GM12874 (cell line): Measurements from ENCODE around the gene GDPD1.

Source experiments
- TF ChIP-seq, protein P1 (sequence below): IDR thresholded peaks from 2 replicates; pipeline ENCODE4 v1.5.1; 2011; ENCODE audit warnings: low read depth, mild to moderate bottlenecking, control low read depth, low read length, moderate library complexity; ENCODE audit not compliant: insufficient read depth

Gene GDPD1

DNA sequence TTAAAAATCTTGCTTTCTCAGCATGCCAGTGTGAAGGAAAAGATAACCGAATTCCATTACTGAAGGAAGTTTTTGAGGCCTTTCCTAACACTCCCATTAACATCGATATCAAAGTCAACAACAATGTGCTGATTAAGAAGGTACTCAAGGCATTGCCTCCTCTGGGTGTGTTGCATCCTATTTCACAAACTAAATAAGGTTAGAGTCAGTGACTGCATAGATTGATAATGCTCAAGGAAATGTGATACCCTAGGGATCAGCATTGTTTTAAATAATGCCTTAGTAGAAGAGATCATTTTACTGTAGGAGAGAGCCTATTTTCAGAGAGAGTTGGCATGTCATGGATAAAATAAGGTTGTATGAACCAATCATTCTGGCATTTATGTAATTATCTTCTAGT lies 36.8 kb downstream of the GDPD1 start:
- TF ChIP-seq, protein P1, sequence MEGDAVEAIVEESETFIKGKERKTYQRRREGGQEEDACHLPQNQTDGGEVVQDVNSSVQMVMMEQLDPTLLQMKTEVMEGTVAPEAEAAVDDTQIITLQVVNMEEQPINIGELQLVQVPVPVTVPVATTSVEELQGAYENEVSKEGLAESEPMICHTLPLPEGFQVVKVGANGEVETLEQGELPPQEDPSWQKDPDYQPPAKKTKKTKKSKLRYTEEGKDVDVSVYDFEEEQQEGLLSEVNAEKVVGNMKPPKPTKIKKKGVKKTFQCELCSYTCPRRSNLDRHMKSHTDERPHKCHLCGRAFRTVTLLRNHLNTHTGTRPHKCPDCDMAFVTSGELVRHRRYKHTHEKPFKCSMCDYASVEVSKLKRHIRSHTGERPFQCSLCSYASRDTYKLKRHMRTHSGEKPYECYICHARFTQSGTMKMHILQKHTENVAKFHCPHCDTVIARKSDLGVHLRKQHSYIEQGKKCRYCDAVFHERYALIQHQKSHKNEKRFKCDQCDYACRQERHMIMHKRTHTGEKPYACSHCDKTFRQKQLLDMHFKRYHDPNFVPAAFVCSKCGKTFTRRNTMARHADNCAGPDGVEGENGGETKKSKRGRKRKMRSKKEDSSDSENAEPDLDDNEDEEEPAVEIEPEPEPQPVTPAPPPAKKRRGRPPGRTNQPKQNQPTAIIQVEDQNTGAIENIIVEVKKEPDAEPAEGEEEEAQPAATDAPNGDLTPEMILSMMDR: no peak

DNA sequence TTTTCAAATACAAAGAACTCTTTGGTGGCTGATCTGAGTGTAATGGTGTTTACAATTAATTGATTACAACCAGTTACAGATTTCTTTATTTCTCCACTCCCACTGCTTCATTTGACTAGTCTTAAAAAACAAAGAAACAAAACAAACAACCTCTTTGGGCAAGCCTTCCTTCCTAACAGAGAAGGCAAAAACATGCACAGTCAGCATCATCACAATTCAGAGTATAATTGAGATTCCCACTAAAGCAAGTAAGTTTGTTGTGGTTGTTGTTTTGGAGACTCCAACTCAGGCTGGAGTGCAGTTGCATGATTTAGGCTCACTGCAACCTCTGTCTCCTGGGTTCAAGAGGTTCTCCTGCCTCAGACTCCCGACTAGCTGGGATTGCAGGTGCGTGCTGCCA lies 40.4 kb downstream of the GDPD1 start:
- TF ChIP-seq, protein P1: no peak

DNA sequence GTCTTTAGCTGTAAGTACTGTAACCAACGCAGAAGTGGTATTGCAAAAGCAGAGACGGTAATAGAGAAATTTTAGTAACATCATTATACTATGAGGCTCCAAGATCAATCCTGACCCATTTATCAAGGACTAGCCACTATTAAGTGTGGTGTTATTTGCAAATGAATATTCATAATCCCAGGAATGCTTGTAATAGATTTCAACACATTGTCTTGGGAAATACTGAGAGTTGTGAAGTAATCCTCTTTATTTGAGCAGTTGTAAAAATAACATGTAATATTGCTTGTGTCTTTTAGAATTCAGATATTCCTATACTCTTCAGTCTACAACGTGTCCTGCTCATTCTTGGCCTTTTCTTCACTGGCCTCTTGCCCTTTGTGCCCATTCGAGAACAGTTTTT lies 46.4 kb downstream of the GDPD1 start:
- TF ChIP-seq, protein P1: no peak

DNA sequence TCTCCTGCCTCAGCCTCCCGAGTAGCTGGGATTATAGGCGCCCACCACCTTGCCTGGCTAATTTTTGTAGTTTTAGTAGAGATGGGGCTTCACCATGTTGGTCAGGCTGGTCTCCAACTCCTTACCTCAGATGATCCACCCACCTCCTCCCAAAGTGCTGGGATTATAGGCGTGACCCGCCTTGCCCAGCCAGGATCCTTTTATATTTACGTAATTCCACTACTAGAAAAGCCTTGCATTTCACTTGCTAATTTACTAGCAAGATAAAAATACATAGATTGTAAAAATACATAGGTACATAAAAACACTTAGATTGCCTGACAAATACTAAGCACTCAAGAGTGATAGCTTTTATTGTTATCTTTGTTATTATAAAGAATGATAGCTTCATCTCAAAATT lies 47.5 kb downstream of the GDPD1 start:
- TF ChIP-seq, protein P1: no peak

DNA sequence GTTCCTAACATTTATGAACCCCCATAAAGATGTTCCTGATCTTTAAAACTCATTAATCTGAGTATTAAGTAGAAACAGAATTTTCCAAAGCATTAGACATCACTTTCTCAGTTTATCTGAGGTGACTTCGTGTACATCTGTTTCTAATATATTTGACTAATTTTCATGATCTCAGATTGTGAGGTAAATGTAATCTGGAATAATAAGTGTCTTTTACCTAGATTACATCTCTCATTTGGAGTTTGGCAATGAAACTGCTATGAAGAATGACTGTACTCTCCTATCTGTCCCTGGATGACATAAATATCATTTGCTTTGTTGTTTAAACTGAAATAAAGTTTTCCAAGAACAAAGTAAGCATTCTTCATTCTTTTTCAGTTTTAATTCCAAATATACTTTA lies 55.3 kb downstream of the GDPD1 start:
- TF ChIP-seq, protein P1: no peak

DNA sequence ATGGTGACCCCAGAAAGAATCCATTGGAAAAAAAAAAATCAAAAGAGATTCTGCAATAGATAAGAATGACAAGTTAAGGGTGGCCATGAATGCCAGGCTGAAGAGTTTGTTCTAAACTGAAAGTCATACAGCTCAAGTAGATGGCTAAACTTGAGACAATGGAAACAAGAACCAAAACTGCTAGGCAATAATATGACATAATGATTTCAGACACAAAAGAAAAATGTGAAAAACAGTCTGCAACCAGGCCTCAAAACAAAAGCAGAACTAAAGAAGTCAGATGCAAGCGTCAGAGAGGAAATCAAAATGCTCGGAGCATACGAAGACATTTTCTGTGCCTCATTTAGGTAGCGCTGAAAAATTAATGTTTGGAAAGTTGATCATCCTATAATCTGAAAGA lies 56.7 kb downstream of the GDPD1 start:
- TF ChIP-seq, protein P1: no peak

DNA sequence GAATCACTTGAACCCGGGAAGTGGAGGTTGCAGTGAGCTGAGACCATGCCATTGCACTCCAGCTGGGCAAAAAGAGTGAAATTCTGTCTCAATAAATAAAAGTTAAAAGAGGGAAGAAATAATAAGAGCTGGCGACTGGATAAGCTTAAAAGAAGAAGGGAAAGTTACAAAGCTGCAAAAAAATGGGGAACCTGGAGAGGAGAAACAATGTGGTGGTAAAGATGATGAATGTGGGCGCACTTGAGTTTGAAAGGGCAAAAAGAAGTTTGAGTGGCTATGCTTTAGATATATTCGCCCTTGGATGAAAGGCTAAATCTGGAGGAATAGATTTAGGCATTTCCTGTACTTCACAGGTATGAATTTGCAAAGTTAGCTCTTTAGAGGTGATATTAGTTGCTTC lies 58.1 kb downstream of the GDPD1 start:
- TF ChIP-seq, protein P1: no peak

DNA sequence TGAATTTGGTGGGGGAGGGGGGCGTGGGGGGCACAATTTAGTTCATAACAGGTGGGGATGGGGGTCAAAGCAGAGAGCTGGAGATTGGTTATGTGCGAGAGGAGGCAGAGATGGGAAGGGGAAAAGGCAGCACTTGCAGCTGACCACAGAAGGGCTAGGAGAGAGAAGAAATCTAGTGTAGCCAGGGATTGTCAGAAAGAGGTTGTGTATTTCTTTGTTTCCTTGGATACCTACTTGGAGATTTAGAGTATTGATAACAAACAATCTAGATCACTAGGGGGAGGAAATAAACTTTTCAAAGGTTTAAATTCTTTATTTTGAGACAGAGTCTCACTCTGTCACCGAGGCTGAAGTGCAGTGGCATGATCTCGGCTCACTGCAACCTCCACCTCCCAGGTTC lies 64.0 kb downstream of the GDPD1 start:
- TF ChIP-seq, protein P1: no peak
